IMR-90 (cell line): ENCODE results near the gene KDM2A. TPM values are rescaled to one million over a fixed set of nuclear protein-coding genes. Genes with fewer than 3 reads are reported as not detected.

Experiments used
- ATAC-seq: fragments of 200-7000 bp; cut with Tn5 transposase; 2 replicates; pipeline ENCODE4 v1.9.1; 2020; ENCODE audit warnings: low read depth, mild to moderate bottlenecking, moderate library complexity
- BruUV-seq: library from RNA; stranded (reverse); fragments of 400-500 nt; replicated peaks from 2 replicates; lab custom pipeline; 2021; lab: Mats Ljungman, UMichigan
- CTCF ChIA-PET: fragments of 300-600 bp; formaldehyde crosslinking; extraction: SDS; loops from one replicate; lab custom pipeline; 2021; ENCODE audit warnings: antibody characterized with exemption; lab: Yijun Ruan, JAX
- POLR2A ChIA-PET: fragments of 300-600 bp; sonication (Branson Sonifier 250); formaldehyde crosslinking; loops from one replicate; lab custom pipeline; 2022; ENCODE audit warnings: antibody characterized with exemption; ENCODE audit not compliant: unreplicated experiment; lab: Charles Lee
- DNase-seq: peaks from one replicate; pipeline ENCODE4 v3.0.0; 2013
- H2AFZ ChIP-seq: replicated peaks from 2 replicates; pipeline ENCODE3; 2013; ENCODE audit warnings: low read length, mild to moderate bottlenecking; ENCODE audit not compliant: poor library complexity
- H2AK5ac ChIP-seq: 2 replicates; pipeline ENCODE4 v1.6.1; 2013; ENCODE audit warnings: low read depth, low read length, inconsistent platforms
- H2AK9ac ChIP-seq: replicated peaks from 2 replicates; pipeline ENCODE3; 2013; ENCODE audit warnings: mild to moderate bottlenecking, low read depth, low read length, moderate library complexity; ENCODE audit not compliant: poor library complexity
- H2BK120ac ChIP-seq: 2 replicates; pipeline ENCODE4 v1.6.1; 2013; ENCODE audit warnings: low read depth, low read length, inconsistent platforms
- H2BK15ac ChIP-seq: 3 replicates; pipeline ENCODE4 v1.6.1; 2013; ENCODE audit warnings: low read depth, low read length, inconsistent platforms
- H2BK20ac ChIP-seq: 2 replicates; pipeline ENCODE4 v1.6.1; 2013; ENCODE audit warnings: low read depth, mild to moderate bottlenecking, inconsistent platforms, low read length, moderate library complexity
- H2BK5ac ChIP-seq: 2 replicates; pipeline ENCODE4 v1.6.1; 2013; ENCODE audit warnings: mild to moderate bottlenecking, low read depth, low read length, inconsistent platforms; ENCODE audit not compliant: poor library complexity, severe bottlenecking
- H3K14ac ChIP-seq: replicated peaks from 2 replicates; pipeline ENCODE4 v1.6.1; 2013; ENCODE audit warnings: low read depth, low read length, inconsistent platforms
- H3K18ac ChIP-seq: 2 replicates; pipeline ENCODE4 v1.6.1; 2013; ENCODE audit warnings: low read depth, low read length, control low read depth
- H3K23ac ChIP-seq: 2 replicates; pipeline ENCODE4 v1.6.1; 2013; ENCODE audit warnings: low read depth, low read length, inconsistent platforms
- H3K27ac ChIP-seq: 2 replicates; pipeline ENCODE4 v1.5.1; 2013; ENCODE audit warnings: mild to moderate bottlenecking, control low read depth, low read length; ENCODE audit not compliant: insufficient read depth
- H3K27me3 ChIP-seq: 2 replicates; pipeline ENCODE4 v1.6.1; 2013; ENCODE audit warnings: low read length; ENCODE audit not compliant: control insufficient read depth, insufficient read depth
- H3K36me3 ChIP-seq: 2 replicates; pipeline ENCODE4 v1.6.1; 2013; ENCODE audit warnings: low read length, mixed read lengths; ENCODE audit not compliant: control insufficient read depth, insufficient read depth
- H3K4ac ChIP-seq: 2 replicates; pipeline ENCODE4 v1.6.1; 2013; ENCODE audit warnings: low read depth, low read length, inconsistent platforms
- H3K4me1 ChIP-seq: 2 replicates; pipeline ENCODE4 v1.6.1; 2013; ENCODE audit warnings: low read length, mixed read lengths; ENCODE audit not compliant: control insufficient read depth, insufficient read depth
- H3K4me2 ChIP-seq: 2 replicates; pipeline ENCODE4 v1.6.1; 2013; ENCODE audit warnings: low read depth, mild to moderate bottlenecking, control low read depth, low read length, moderate library complexity
- H3K4me3 ChIP-seq: 2 replicates; pipeline ENCODE4 v1.5.1; 2013; ENCODE audit warnings: low read depth, mild to moderate bottlenecking, control low read depth, low read length, moderate library complexity; ENCODE audit not compliant: insufficient read depth
- H3K56ac ChIP-seq: 2 replicates; pipeline ENCODE4 v1.6.1; 2013; ENCODE audit warnings: low read length, inconsistent platforms; ENCODE audit not compliant: insufficient read depth; ENCODE audit errors: extremely low read depth
- H3K79me1 ChIP-seq, 2 experiments: 2 replicates each; pipeline ENCODE4 v1.6.1; 2013; ENCODE audit warnings: low read length in 2 of 2, inconsistent platforms in 1 of 2, low read depth in 1 of 2
- H3K9ac ChIP-seq: 2 replicates; pipeline ENCODE4 v1.6.1; 2013; ENCODE audit warnings: low read depth, low read length, control low read depth
- H3K9me1 ChIP-seq: 2 replicates; pipeline ENCODE4 v1.6.1; 2013; ENCODE audit warnings: low read length, inconsistent platforms; ENCODE audit not compliant: insufficient read depth
- H3K9me3 ChIP-seq: 2 replicates; pipeline ENCODE4 v1.6.1; 2013; ENCODE audit warnings: low read length; ENCODE audit not compliant: control insufficient read depth, insufficient read depth
- H4K20me1 ChIP-seq: 2 replicates; pipeline ENCODE4 v1.6.1; 2013; ENCODE audit warnings: low read length, inconsistent platforms; ENCODE audit not compliant: insufficient read depth
- H4K5ac ChIP-seq: 2 replicates; pipeline ENCODE4 v1.6.1; 2013; ENCODE audit warnings: mild to moderate bottlenecking, low read depth, low read length, control low read depth
- H4K8ac ChIP-seq, 2 experiments: 2 replicates each; pipeline ENCODE4 v1.6.1; 2013; ENCODE audit warnings: low read depth in 2 of 2, low read length in 2 of 2, control low read depth in 1 of 2, inconsistent platforms in 1 of 2
- H4K91ac ChIP-seq: 2 replicates; pipeline ENCODE4 v1.6.1; 2013; ENCODE audit warnings: low read depth, low read length, inconsistent platforms; ENCODE audit not compliant: insufficient read depth
- BHLHE40 ChIP-seq: fragments of 150-350 bp; IDR thresholded peaks from 2 replicates; pipeline ENCODE4 v1.6.1; 2016; ENCODE audit warnings: mild to moderate bottlenecking, low read depth, low read length
- CEBPB ChIP-seq: IDR thresholded peaks from 2 replicates; pipeline ENCODE4 v1.6.1; 2012; ENCODE audit warnings: low read depth, low read length, improper control_type of control experiment
- CHD1 ChIP-seq: IDR thresholded peaks from 2 replicates; pipeline ENCODE4 v1.6.1; 2012; ENCODE audit warnings: low read depth, low read length, improper control_type of control experiment
- ELK1 ChIP-seq: fragments of 150-350 bp; IDR thresholded peaks from 2 replicates; pipeline ENCODE4 v1.6.1; 2016; ENCODE audit warnings: low read depth, mild to moderate bottlenecking, low read length, moderate library complexity, borderline replicate concordance
- MAZ ChIP-seq: IDR thresholded peaks from 2 replicates; pipeline ENCODE4 v1.6.1; 2012; ENCODE audit warnings: low read depth, mild to moderate bottlenecking, low read length, improper control_type of control experiment, moderate library complexity, borderline replicate concordance
- MXI1 ChIP-seq: IDR thresholded peaks from 2 replicates; pipeline ENCODE4 v1.6.1; 2012; ENCODE audit warnings: low read depth, mild to moderate bottlenecking, low read length, moderate library complexity, borderline replicate concordance
- POLR2A ChIP-seq: IDR thresholded peaks from 2 replicates; pipeline ENCODE4 v1.6.1; 2012; ENCODE audit warnings: mild to moderate bottlenecking, low read depth, low read length
- RAD21 ChIP-seq: IDR thresholded peaks from 2 replicates; pipeline ENCODE4 v1.6.1; 2012; ENCODE audit warnings: low read length, improper control_type of control experiment
- RFX5 ChIP-seq: IDR thresholded peaks from 2 replicates; pipeline ENCODE4 v1.8.0; 2012; ENCODE audit warnings: low read depth, mild to moderate bottlenecking, low read length, moderate library complexity
- USF2 ChIP-seq: fragments of 150-350 bp; IDR thresholded peaks from 2 replicates; pipeline ENCODE4 v1.6.1; 2017; ENCODE audit warnings: mild to moderate bottlenecking, antibody characterized with exemption, low read length, low read depth
- WGBS, 2 experiments: methylation state at CpG; one replicate each; pipeline versions ENCODE4 v1.1.5 to v1.1.7; 2013; ENCODE audit warnings: missing lambda C conversion rate in 2 of 2; ENCODE audit not compliant: insufficient read length in 1 of 2; ENCODE audit errors: extremely low coverage in 2 of 2; 5-methylcytosine and 5-hydroxymethylcytosine counted together
- dilution Hi-C: fragments of 300-500 bp; cut with HindIII; formaldehyde crosslinking; loops from one replicate; pipeline ENCODE4 v1.14.3; 2018; ENCODE audit warnings: low sequenced_read_pairs; ENCODE audit not compliant: unreplicated experiment
- in situ Hi-C: fragments of 300-500 bp; cut with MboI; formaldehyde crosslinking; loops from 3 replicates; pipeline ENCODE4 v1.14.3; 2019; ENCODE audit warnings: low sequenced_read_pairs, inconsistent platforms, mixed read lengths
- intact Hi-C: fragments of 100-400 bp; cut with micrococcal nuclease; formaldehyde crosslinking; loops from 2 replicates; pipeline ENCODE4 v1.10.0; 2022
- polyA plus RNA-seq, 3 experiments: library from polyadenylated mRNA; depleted of rRNA; stranded (reverse); fragments of >200 nt; gene quantifications; 2 replicates each; pipeline ENCODE4 v1.2.3, GENCODE V29; 2012; ENCODE audit warnings: low replicate concordance in 1 of 3
- total RNA-seq: library from RNA; depleted of rRNA; stranded (reverse); fragments of >200 nt; gene quantifications from 2 replicates; pipeline ENCODE4 v1.2.3, GENCODE V29; 2012

KDM2A gene
- total and polyA plus RNA-seq, 2 of the 4 experiments (the other 2 are of a cell fraction), result 26.7 to 42.6 TPM

- peak overlapping the region; percentile 85 for H2AK5ac ChIP-seq
- H3K27ac ChIP-seq, result peak overlapping the region; percentile 95
- ATAC-seq (peak; percentile 9), DNase-seq (no peak)
- H2BK15ac ChIP-seq, result no peak overlapping the region; the same call in 2 of the 3 replicates
- ChIA-PET POLR2A (interaction anchor here (0.6 kb wide), 1 partner anchor 293 kb away, joined by 7 read pairs; no protein-coding TSS in a partner anchor), CTCF (interaction anchor here (0.6 to 1.0 kb wide), 2 partner anchors 49 to 57 kb away, joined by 3 read pairs; no protein-coding TSS in a partner anchor)
- peaks cover 16 to 57% of the 10 kb centered on the region in 2 experiments; a peak in 3 of 4 replicates for H3K79me1 ChIP-seq
- peak overlapping the region; percentile 94 for H3K23ac ChIP-seq
- H4K91ac ChIP-seq, result peak overlapping the region; percentile 97
- peaks cover 15% of the 10 kb centered on the region for H4K20me1 ChIP-seq
- peak overlapping the region; percentile 92 for H3K4me2 ChIP-seq
- BruUV-seq, result no TSS peak
- H3K4me3 ChIP-seq, result peak overlapping the region; percentile 69
- intact Hi-C loops, result loop anchor here (2.0 kb wide), 2 partner anchors 13 to 27 kb away; partner anchors contain the start of gene SSH3
- H4K8ac ChIP-seq, result peak overlapping the region; percentile 92 to 93
- peaks cover 36% of the 10 kb centered on the region for H3K36me3 ChIP-seq
- H2AFZ ChIP-seq, result peak overlapping the region; percentile 89
- H3K27me3 ChIP-seq, result no peaks in the 10 kb centered on the region
- peaks cover 21% of the 10 kb centered on the region for H3K4me1 ChIP-seq
- H3K56ac ChIP-seq, result peak overlapping the region; percentile 58
- dilution Hi-C loops, result no loop called here
- peaks cover 22% of the 10 kb centered on the region; the same call in 1 of the 2 replicates for H3K9me1 ChIP-seq
- peak overlapping the region; percentile 56 for H4K5ac ChIP-seq
- peak overlapping the region; percentile 97 for H3K14ac ChIP-seq
- in situ Hi-C loops, result no loop called here
- H3K18ac ChIP-seq, result peak overlapping the region; percentile 55; the same call in 1 of the 2 replicates
- H2BK120ac ChIP-seq, result peak overlapping the region; percentile 64
- WGBS, 2 experiments, result 56% methylated on average over 13 of the region's 36 CpGs; no CpG with 5 or more reads in 1 of the 2 experiments
- peak overlapping the region; percentile 89 for H3K9ac ChIP-seq
- peak overlapping the region; percentile 87 for H2BK5ac ChIP-seq
- no peak overlapping the region; the same call in 1 of the 2 replicates for H2BK20ac ChIP-seq
- peak overlapping the region; percentile 99 for H2AK9ac ChIP-seq
- H3K4ac ChIP-seq, result peak overlapping the region; percentile 98
- no peak for TF ChIP-seq BHLHE40
- no peak for TF ChIP-seq RAD21
- TF ChIP-seq USF2, result no peak
- no peak for TF ChIP-seq MAZ
- TF ChIP-seq MXI1, result no peak
- no peak for TF ChIP-seq CHD1
- TF ChIP-seq POLR2A, result no peak
- TF ChIP-seq ELK1, result no peak
- TF ChIP-seq RFX5, result no peak
- TF ChIP-seq CEBPB, result no peak
- H3K9me3 ChIP-seq, result no peaks in the 10 kb centered on the region
Observed at GRCh38 chr11:67289651-67290479, 170.8 kb downstream of the KDM2A start.
